SU-DHL-6 (cell line): ENCODE data around the gene TMEM229A.

Source experiments
- EZH2phosphoT487 ChIP-seq: fragments of 200-600 bp; sonication (generic), shearing (Covaris generic); conservative IDR thresholded peaks from 2 replicates; pipeline ENCODE4 v1.6.1; 2018; ENCODE audit warnings: mild to moderate bottlenecking, antibody characterized with exemption, low read length, moderate library complexity, mixed read lengths
- TF ChIP-seq, protein P1 (sequence below): fragments of 200-600 bp; sonication (generic); IDR thresholded peaks from one replicate; pipeline ENCODE4 v1.5.1; 2017; ENCODE audit warnings: antibody characterized with exemption, mild to moderate bottlenecking, low read length, moderate library complexity; ENCODE audit not compliant: insufficient read depth, poor library complexity, severe bottlenecking

- TF ChIP-seq, protein P1, sequence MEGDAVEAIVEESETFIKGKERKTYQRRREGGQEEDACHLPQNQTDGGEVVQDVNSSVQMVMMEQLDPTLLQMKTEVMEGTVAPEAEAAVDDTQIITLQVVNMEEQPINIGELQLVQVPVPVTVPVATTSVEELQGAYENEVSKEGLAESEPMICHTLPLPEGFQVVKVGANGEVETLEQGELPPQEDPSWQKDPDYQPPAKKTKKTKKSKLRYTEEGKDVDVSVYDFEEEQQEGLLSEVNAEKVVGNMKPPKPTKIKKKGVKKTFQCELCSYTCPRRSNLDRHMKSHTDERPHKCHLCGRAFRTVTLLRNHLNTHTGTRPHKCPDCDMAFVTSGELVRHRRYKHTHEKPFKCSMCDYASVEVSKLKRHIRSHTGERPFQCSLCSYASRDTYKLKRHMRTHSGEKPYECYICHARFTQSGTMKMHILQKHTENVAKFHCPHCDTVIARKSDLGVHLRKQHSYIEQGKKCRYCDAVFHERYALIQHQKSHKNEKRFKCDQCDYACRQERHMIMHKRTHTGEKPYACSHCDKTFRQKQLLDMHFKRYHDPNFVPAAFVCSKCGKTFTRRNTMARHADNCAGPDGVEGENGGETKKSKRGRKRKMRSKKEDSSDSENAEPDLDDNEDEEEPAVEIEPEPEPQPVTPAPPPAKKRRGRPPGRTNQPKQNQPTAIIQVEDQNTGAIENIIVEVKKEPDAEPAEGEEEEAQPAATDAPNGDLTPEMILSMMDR = no peak
- no peak for TF ChIP-seq EZH2phosphoT487
These were observed 39.0 kb upstream of the TMEM229A start for GRCh38 chr7:124071843-124072242.
